K562 (cell line): ENCODE measurements around the gene HRG. TPM values are rescaled to one million over a fixed set of nuclear protein-coding genes. Genes with fewer than 3 reads are reported as not detected.

Experiments
- ATAC-seq: fragments of 200-7000 bp; cut with Tn5 transposase; 3 replicates; pipeline ENCODE4 v1.9.1; 2020; ENCODE audit warnings: moderate library complexity
- BruUV-seq: library from RNA; stranded (reverse); fragments of 400-500 nt; replicated peaks from 2 replicates; lab custom pipeline; 2021; lab: Mats Ljungman, UMichigan
- CTCF ChIA-PET: fragments of 300-600 bp; formaldehyde crosslinking; extraction: SDS; loops from one replicate; lab custom pipeline; 2021; ENCODE audit warnings: low intra/inter-chr PET ratio; lab: Yijun Ruan, JAX
- POLR2A ChIA-PET: fragments of 300-600, 350-650 bp; sonication (Branson Sonifier 250); formaldehyde crosslinking; extraction: SDS; loops from one replicate; lab custom pipeline; 2021; ENCODE audit warnings: antibody characterized with exemption, inconsistent platforms; lab: Yijun Ruan, JAX
- DNase-seq, 4 experiments: peaks; one replicate each; pipeline versions ENCODE4 v3.0.0 to v3.0.0-alpha.2; 2011 to 2018; ENCODE audit warnings: low spot score in 3 of 4, mixed read lengths in 3 of 4; ENCODE audit errors: extremely low read depth in 1 of 4
- FAIRE-seq: peaks from 2 replicates; lab custom pipeline; 2011; peaks lifted over from hg19 to GRCh38; lab: Jason Lieb, UNC
- H2AFZ ChIP-seq: 2 replicates; pipeline ENCODE4 v1.6.0; 2011; ENCODE audit warnings: low read depth, low read length, control low read depth, inconsistent platforms
- H3K27ac ChIP-seq: fragments of 200-600 bp; 3 replicates; pipeline ENCODE4 v1.8.0; 2011; ENCODE audit warnings: low read depth, mild to moderate bottlenecking, control low read depth, inconsistent platforms, low read length, moderate library complexity, mixed read lengths; ENCODE audit errors: extremely low read depth
- H3K27me3 ChIP-seq, 2 experiments: fragments of 300-600 bp in 1 of 2; 2 replicates in 1 of 2; 3 replicates in 1 of 2; pipeline versions ENCODE4 v1.6.0 to v1.8.0; 2011; ENCODE audit warnings: inconsistent platforms in 2 of 2, low read length in 2 of 2, mild to moderate bottlenecking in 1 of 2, mixed read lengths in 1 of 2, moderate library complexity in 1 of 2; ENCODE audit not compliant: control insufficient read depth in 2 of 2, insufficient read depth in 2 of 2
- H3K36me3 ChIP-seq: fragments of 300-600 bp; 3 replicates; pipeline ENCODE4 v1.8.0; 2011; ENCODE audit warnings: mild to moderate bottlenecking, low read length, inconsistent platforms; ENCODE audit not compliant: control insufficient read depth, insufficient read depth
- H3K4me1 ChIP-seq, 2 experiments: fragments of 200-600 bp in 1 of 2; replicated peaks in 1 of 2; 2 replicates in 1 of 2; 3 replicates in 1 of 2; pipeline versions ENCODE4 v1.5.1 to v1.8.0; 2011; ENCODE audit warnings: inconsistent platforms in 2 of 2, low read length in 2 of 2, mild to moderate bottlenecking in 1 of 2, mixed read lengths in 1 of 2, moderate library complexity in 1 of 2; ENCODE audit not compliant: control insufficient read depth in 2 of 2, insufficient read depth in 2 of 2
- H3K4me2 ChIP-seq: 2 replicates; pipeline ENCODE4 v1.6.1; 2011; ENCODE audit warnings: low read length, control low read depth, inconsistent platforms, mixed read lengths; ENCODE audit not compliant: insufficient read depth
- H3K4me3 ChIP-seq: fragments of 200-600 bp; sonication (generic), shearing (Covaris generic); 2 replicates; pipeline ENCODE4 v1.5.1; 2016; ENCODE audit warnings: control low read depth, inconsistent platforms
- H3K79me2 ChIP-seq: fragments of 200-600 bp; 3 replicates; pipeline ENCODE4 v1.8.0; 2011; ENCODE audit warnings: low read length, inconsistent platforms; ENCODE audit not compliant: control insufficient read depth, insufficient read depth
- H3K9ac ChIP-seq, 2 experiments: 2 replicates each; pipeline versions ENCODE4 v1.6.0 to v1.6.1; 2011; ENCODE audit warnings: low read depth in 2 of 2, low read length in 2 of 2, control low read depth in 1 of 2, inconsistent platforms in 1 of 2, mild to moderate bottlenecking in 1 of 2, mixed read lengths in 1 of 2; ENCODE audit not compliant: insufficient read depth in 1 of 2
- H3K9me1 ChIP-seq: one replicate; pipeline ENCODE4 v1.6.0; 2011; ENCODE audit warnings: inconsistent platforms, mild to moderate bottlenecking, low read length, moderate library complexity; ENCODE audit not compliant: control insufficient read depth, insufficient read depth
- H3K9me3 ChIP-seq: replicated peaks from 2 replicates; pipeline ENCODE4 v1.5.1; 2011; ENCODE audit warnings: low read depth, low read length, inconsistent platforms; ENCODE audit not compliant: control insufficient read depth, insufficient read depth
- H4K20me1 ChIP-seq: replicated peaks from 2 replicates; pipeline ENCODE4 v1.6.1; 2011; ENCODE audit warnings: low read length, inconsistent platforms, mixed read lengths; ENCODE audit not compliant: control insufficient read depth, insufficient read depth
- CREM ChIP-seq: IDR thresholded peaks from 2 replicates; pipeline ENCODE4 v1.6.1; 2014; ENCODE audit warnings: antibody characterized with exemption, low read depth
- DACH1 ChIP-seq: fragments of 450-650 bp; IDR thresholded peaks from 2 replicates; pipeline ENCODE4 v1.6.1; 2018; ENCODE audit not compliant: partially characterized antibody
- NR2C2 ChIP-seq, 2 experiments: fragments of 200-800 bp in 1 of 2; sonication (Bioruptor generic) in 1 of 2; sonication (generic) in 1 of 2; formaldehyde crosslinking in 1 of 2; IDR thresholded peaks; 2 replicates each; pipeline versions ENCODE4 v1.6.1 to v1.8.0; 2016 to 2022; ENCODE audit warnings: mild to moderate bottlenecking in 1 of 2, missing compliant biosample characterization in 1 of 2, missing genetic modification characterization in 1 of 2, missing genetic modification reagents in 1 of 2
- PCBP2 ChIP-seq: fragments of 200-400 bp; formaldehyde crosslinking; IDR thresholded peaks from 2 replicates; pipeline ENCODE4 v1.6.1; 2018; ENCODE audit warnings: low read length, low read depth, mild to moderate bottlenecking, moderate library complexity; ENCODE audit not compliant: poor library complexity, severe bottlenecking
- PRPF4 ChIP-seq: fragments of 200-400 bp; formaldehyde crosslinking; IDR thresholded peaks from one replicate; pipeline ENCODE4 v1.6.1; 2017; ENCODE audit warnings: low read length, low read depth, mild to moderate bottlenecking; ENCODE audit not compliant: insufficient read depth, poor library complexity, severe bottlenecking
- SNIP1 ChIP-seq: fragments of 450-650 bp; IDR thresholded peaks from 2 replicates; pipeline ENCODE4 v1.7.1; 2017; ENCODE audit warnings: low read depth, mild to moderate bottlenecking
- TCF3 ChIP-seq: sonication (generic); formaldehyde crosslinking; IDR thresholded peaks from 2 replicates; pipeline ENCODE4 v1.4.0; 2020; ENCODE audit warnings: mild to moderate bottlenecking, missing genetic modification reagents
- ZNF133 ChIP-seq: fragments of 250-450 bp; sonication (Bioruptor Pico); IDR thresholded peaks from 2 replicates; pipeline ENCODE4 v1.4.0; 2020; ENCODE audit warnings: mild to moderate bottlenecking
- ZNF174 ChIP-seq: fragments of 250-450 bp; sonication (Bioruptor Pico); IDR thresholded peaks from 2 replicates; pipeline ENCODE4 v1.4.0; 2020; ENCODE audit warnings: mild to moderate bottlenecking
- ZNF282 ChIP-seq: sonication (generic); formaldehyde crosslinking; IDR thresholded peaks from 2 replicates; pipeline ENCODE4 v1.8.1; 2023; ENCODE audit warnings: missing genetic modification reagents
- WGBS: fragments of 100-300 bp; shearing (Covaris generic); methylation state at CpG from one replicate; pipeline ENCODE4 v1.1.6; 2016; ENCODE audit warnings: low coverage, mixed read lengths; ENCODE audit not compliant: insufficient coverage; ENCODE audit errors: missing lambda C conversion rate; 5-methylcytosine and 5-hydroxymethylcytosine counted together
- in situ Hi-C: fragments of 300-500 bp; cut with MboI; formaldehyde crosslinking; loops from 4 replicates; pipeline ENCODE4 v1.15.0; 2018; ENCODE audit warnings: inconsistent platforms, mixed read lengths
- intact Hi-C: fragments of 100-400 bp; cut with micrococcal nuclease; formaldehyde crosslinking; loops from 2 replicates; pipeline ENCODE4 v1.14.2; 2022
- polyA plus RNA-seq, 8 experiments: library from polyadenylated mRNA; depleted of rRNA in 4 of 8; stranded (reverse) in 5 of 8; unstranded in 3 of 8; fragments of >200 nt; fragmentation: Nextera tagmentation in 2 of 8; fragmentation: Illumina TruSeq in 1 of 8; extraction: Ambion mirVana in 2 of 8; extraction: Trizol in 1 of 8; gene quantifications; 2 replicates each; pipeline versions ENCODE4 v1.2.1 to v1.2.3, GENCODE V29; 2011 to 2014; ENCODE audit warnings: inconsistent platforms in 1 of 8, missing spikeins in 1 of 8
- total RNA-seq, 7 experiments: library from RNA; depleted of rRNA in 6 of 7; stranded (reverse); fragments of >200 nt in 6 of 7; fragmentation: Illumina TruSeq in 2 of 7; extraction: Trizol in 2 of 7; gene quantifications; 2 replicates each; pipeline versions ENCODE4 v1.2.1 to v1.2.3, GENCODE V29; 2011 to 2021; ENCODE audit warnings: low replicate concordance in 1 of 7
- TF ChIP-seq, protein P1 (sequence below): sonication (generic); formaldehyde crosslinking; IDR thresholded peaks from 2 replicates; pipeline ENCODE4 v1.8.0; 2022; ENCODE audit warnings: missing genetic modification reagents, mild to moderate bottlenecking, moderate library complexity, borderline replicate concordance
- TF ChIP-seq, protein P2 (sequence below): sonication (generic); formaldehyde crosslinking; IDR thresholded peaks from 2 replicates; pipeline ENCODE4 v1.8.0; 2022; ENCODE audit warnings: mild to moderate bottlenecking, missing genetic modification reagents
- TF ChIP-seq, protein P3 (sequence below): fragments of 250-450 bp; sonication (Bioruptor Pico); IDR thresholded peaks from 2 replicates; pipeline ENCODE4 v1.5.0; 2021
- TF ChIP-seq, protein P4 (sequence below): sonication (generic); formaldehyde crosslinking; IDR thresholded peaks from 2 replicates; pipeline ENCODE4 v1.8.0; 2022; ENCODE audit warnings: mild to moderate bottlenecking, missing genetic modification reagents

Gene HRG
- total and polyA plus RNA-seq, 9 of the 15 experiments (the other 6 are each of a cell fraction or from before 2014, with no cell fraction given) = not detected

GRCh38 chr3:186617036-186617946, 48.5 kb upstream of the HRG start (continued):
- TF ChIP-seq DACH1 (no peak), ZNF282 (no peak), CREM (peak; percentile 66)
- TF ChIP-seq, protein P1, sequence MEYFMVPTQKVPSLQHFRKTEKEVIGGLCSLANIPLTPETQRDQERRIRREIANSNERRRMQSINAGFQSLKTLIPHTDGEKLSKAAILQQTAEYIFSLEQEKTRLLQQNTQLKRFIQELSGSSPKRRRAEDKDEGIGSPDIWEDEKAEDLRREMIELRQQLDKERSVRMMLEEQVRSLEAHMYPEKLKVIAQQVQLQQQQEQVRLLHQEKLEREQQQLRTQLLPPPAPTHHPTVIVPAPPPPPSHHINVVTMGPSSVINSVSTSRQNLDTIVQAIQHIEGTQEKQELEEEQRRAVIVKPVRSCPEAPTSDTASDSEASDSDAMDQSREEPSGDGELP (CRISPR knock-in tag) = peak; percentile 31; the same call in 1 of the 2 replicates
- TF ChIP-seq, protein P2, sequence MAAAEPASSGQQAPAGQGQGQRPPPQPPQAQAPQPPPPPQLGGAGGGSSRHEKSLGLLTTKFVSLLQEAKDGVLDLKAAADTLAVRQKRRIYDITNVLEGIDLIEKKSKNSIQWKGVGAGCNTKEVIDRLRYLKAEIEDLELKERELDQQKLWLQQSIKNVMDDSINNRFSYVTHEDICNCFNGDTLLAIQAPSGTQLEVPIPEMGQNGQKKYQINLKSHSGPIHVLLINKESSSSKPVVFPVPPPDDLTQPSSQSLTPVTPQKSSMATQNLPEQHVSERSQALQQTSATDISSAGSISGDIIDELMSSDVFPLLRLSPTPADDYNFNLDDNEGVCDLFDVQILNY (CRISPR knock-in tag) = no peak

GRCh38 chr3:186618318-186618938, 47.4 kb upstream of the HRG start:
- Histone ChIP-seq H3K79me2 (no peaks in the 10 kb centered on the region), H2AFZ (no peak overlapping the region), H3K36me3 (no peaks in the 10 kb centered on the region), H3K9me1 (no peaks in the 10 kb centered on the region), H4K20me1 (no peaks in the 10 kb centered on the region), H3K9ac (no peak overlapping the region), H3K27me3 (peaks cover 12 to 52% of the 10 kb centered on the region in 2 experiments; a peak in 4 of 5 replicates), H3K27ac (no peak overlapping the region), H3K9me3 (0 out of 2 replicates have a peak, but pooled peaks cover 1% of the 10 kb centered on the region), H3K4me1 (peaks cover 3 to 10% of the 10 kb centered on the region in 2 experiments; a peak in 3 of 5 replicates), H3K4me2 (no peak overlapping the region), H3K4me3 (no peak overlapping the region)
- no peak for DNase-seq
- in situ Hi-C loops (loop anchor here (5.0 to 10.0 kb wide), 2 partner anchors 136 to 199 kb away; no protein-coding TSS in a partner anchor), intact Hi-C loops (loop anchor here (5.0 to 10.0 kb wide), 4 partner anchors 36 to 546 kb away; partner anchors contain the start of gene CRYGS)
- BruUV-seq = no TSS peak
- CTCF ChIA-PET = interaction anchor here (1.0 kb wide), 1 partner anchor 635 kb away, joined by 3 read pairs; no protein-coding TSS in a partner anchor
- POLR2A ChIA-PET = interaction anchor here (0.6 kb wide), 1 partner anchor 207 kb away, joined by 3 read pairs; no protein-coding TSS in a partner anchor
- 24% methylated on average over 8 of the region's 8 CpGs for WGBS
- no peak for FAIRE-seq
- ATAC-seq = no peak
- TF ChIP-seq ZNF174 (CRISPR knock-in tag) = no peak
- no peak for TF ChIP-seq SNIP1
- TF ChIP-seq ZNF133 (CRISPR knock-in tag) = no peak
- TF ChIP-seq, protein P3, sequence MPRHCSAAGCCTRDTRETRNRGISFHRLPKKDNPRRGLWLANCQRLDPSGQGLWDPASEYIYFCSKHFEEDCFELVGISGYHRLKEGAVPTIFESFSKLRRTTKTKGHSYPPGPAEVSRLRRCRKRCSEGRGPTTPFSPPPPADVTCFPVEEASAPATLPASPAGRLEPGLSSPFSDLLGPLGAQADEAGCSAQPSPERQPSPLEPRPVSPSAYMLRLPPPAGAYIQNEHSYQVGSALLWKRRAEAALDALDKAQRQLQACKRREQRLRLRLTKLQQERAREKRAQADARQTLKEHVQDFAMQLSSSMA = no peak
- TF ChIP-seq PRPF4 = no peak
- no peak for TF ChIP-seq PCBP2
- no peak for TF ChIP-seq NR2C2 (CRISPR knock-in tag; IDR thresholded peaks at IDR 0.05)
- no peak for TF ChIP-seq NR2C2 (tag; IDR thresholded peaks at IDR 0.05)
- TF ChIP-seq, protein P4, sequence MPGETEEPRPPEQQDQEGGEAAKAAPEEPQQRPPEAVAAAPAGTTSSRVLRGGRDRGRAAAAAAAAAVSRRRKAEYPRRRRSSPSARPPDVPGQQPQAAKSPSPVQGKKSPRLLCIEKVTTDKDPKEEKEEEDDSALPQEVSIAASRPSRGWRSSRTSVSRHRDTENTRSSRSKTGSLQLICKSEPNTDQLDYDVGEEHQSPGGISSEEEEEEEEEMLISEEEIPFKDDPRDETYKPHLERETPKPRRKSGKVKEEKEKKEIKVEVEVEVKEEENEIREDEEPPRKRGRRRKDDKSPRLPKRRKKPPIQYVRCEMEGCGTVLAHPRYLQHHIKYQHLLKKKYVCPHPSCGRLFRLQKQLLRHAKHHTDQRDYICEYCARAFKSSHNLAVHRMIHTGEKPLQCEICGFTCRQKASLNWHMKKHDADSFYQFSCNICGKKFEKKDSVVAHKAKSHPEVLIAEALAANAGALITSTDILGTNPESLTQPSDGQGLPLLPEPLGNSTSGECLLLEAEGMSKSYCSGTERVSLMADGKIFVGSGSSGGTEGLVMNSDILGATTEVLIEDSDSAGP = no peak
- TF ChIP-seq TCF3 (CRISPR knock-in tag) = no peak
